KMS-11 (cell line): ENCODE measurements around the gene NUB1.

Experiments
- H2AFZ ChIP-seq: fragments of 200-600 bp; sonication (generic); 2 replicates; pipeline ENCODE4 v1.6.1; 2016; ENCODE audit warnings: antibody characterized with exemption, mixed run types, low read depth
- H3K27ac ChIP-seq: fragments of 200-600 bp; sonication (generic); 2 replicates; pipeline ENCODE4 v1.6.1; 2016; ENCODE audit warnings: mild to moderate bottlenecking, mixed run types
- H3K27me3 ChIP-seq: fragments of 200-600 bp; sonication (generic); 2 replicates; pipeline ENCODE4 v1.6.1; 2017; ENCODE audit warnings: mild to moderate bottlenecking, low read depth, mixed run types, moderate library complexity; ENCODE audit not compliant: insufficient read depth
- H3K36me3 ChIP-seq: fragments of 200-600 bp; sonication (generic); 2 replicates; pipeline ENCODE4 v1.6.1; 2017; ENCODE audit warnings: mild to moderate bottlenecking, mixed run types; ENCODE audit not compliant: insufficient read depth
- H3K4me1 ChIP-seq: fragments of 200-600 bp; sonication (generic); 2 replicates; pipeline ENCODE4 v1.6.1; 2016; ENCODE audit warnings: mild to moderate bottlenecking, low read depth, mixed run types; ENCODE audit not compliant: poor library complexity, severe bottlenecking
- H3K4me2 ChIP-seq: fragments of 200-600 bp; sonication (generic); 2 replicates; pipeline ENCODE4 v1.7.0; 2016; ENCODE audit warnings: mild to moderate bottlenecking, mixed run types
- H3K4me3 ChIP-seq: fragments of 200-600 bp; sonication (generic); IDR thresholded peaks from 2 replicates; pipeline ENCODE4 v1.6.1; 2017; ENCODE audit warnings: low read depth, low read length, mixed read lengths; ENCODE audit not compliant: insufficient read depth
- H3K79me2 ChIP-seq: fragments of 200-600 bp; sonication (generic); 2 replicates; pipeline ENCODE4 v1.6.1; 2016; ENCODE audit warnings: low read depth, mixed run types; ENCODE audit not compliant: insufficient read depth
- H3K9ac ChIP-seq: fragments of 200-600 bp; sonication (generic); 2 replicates; pipeline ENCODE4 v1.6.1; 2016; ENCODE audit warnings: mild to moderate bottlenecking, mixed run types
- H4K20me1 ChIP-seq: fragments of 200-600 bp; sonication (generic); 2 replicates; pipeline ENCODE4 v1.6.1; 2016; ENCODE audit warnings: mild to moderate bottlenecking, mixed run types; ENCODE audit not compliant: insufficient read depth
- CTCF ChIP-seq: fragments of 200-600 bp; sonication (generic); conservative IDR thresholded peaks from 2 replicates; pipeline ENCODE4 v1.6.1; 2017; ENCODE audit warnings: low read depth, mild to moderate bottlenecking, antibody characterized with exemption, low read length, moderate library complexity, mixed read lengths

NUB1 gene

GRCh38 chr7:151345576-151346469 is 4.2 kb downstream of the NUB1 start:
- no peaks in the 10 kb centered on the region for H3K36me3 ChIP-seq
- no peak overlapping the region for H3K27ac ChIP-seq
- no peak for TF ChIP-seq CTCF
- H4K20me1 ChIP-seq = no peaks in the 10 kb centered on the region
- H3K4me3 ChIP-seq = no peak overlapping the region
- H3K4me1 ChIP-seq = peaks cover 26% of the 10 kb centered on the region
- H3K4me2 ChIP-seq = no peak overlapping the region
- no peaks in the 10 kb centered on the region for H3K27me3 ChIP-seq
- H2AFZ ChIP-seq = no peak overlapping the region
- no peak overlapping the region for H3K9ac ChIP-seq
- no peaks in the 10 kb centered on the region for H3K79me2 ChIP-seq

GRCh38 chr7:151346470-151346769 is 4.8 kb downstream of the NUB1 start:
- Histone ChIP-seq H3K9ac (no peak overlapping the region), H3K27ac (no peak overlapping the region), H3K4me1 (peaks cover 23% of the 10 kb centered on the region), H3K27me3 (no peaks in the 10 kb centered on the region), H2AFZ (no peak overlapping the region), H4K20me1 (no peaks in the 10 kb centered on the region), H3K36me3 (no peaks in the 10 kb centered on the region), H3K79me2 (no peaks in the 10 kb centered on the region), H3K4me2 (no peak overlapping the region), H3K4me3 (no peak overlapping the region)
- TF ChIP-seq CTCF = no peak

GRCh38 chr7:151347200-151347599 is 5.6 kb downstream of the NUB1 start:
- no peak overlapping the region for H2AFZ ChIP-seq
- no peaks in the 10 kb centered on the region for H4K20me1 ChIP-seq
- no peak for TF ChIP-seq CTCF
- no peak overlapping the region for H3K4me3 ChIP-seq
- peaks cover 23% of the 10 kb centered on the region for H3K4me1 ChIP-seq
- H3K27me3 ChIP-seq = no peaks in the 10 kb centered on the region
- no peaks in the 10 kb centered on the region for H3K79me2 ChIP-seq
- no peak overlapping the region for H3K27ac ChIP-seq
- H3K9ac ChIP-seq = no peak overlapping the region
- no peak overlapping the region for H3K4me2 ChIP-seq
- no peaks in the 10 kb centered on the region for H3K36me3 ChIP-seq

GRCh38 chr7:151348970-151349369 is 7.4 kb downstream of the NUB1 start:
- Histone ChIP-seq H3K36me3 (no peaks in the 10 kb centered on the region), H3K9ac (no peak overlapping the region), H3K4me1 (peaks cover 11% of the 10 kb centered on the region), H3K4me2 (peak overlapping the region; percentile 7; the same call in 1 of the 2 replicates), H3K27me3 (no peaks in the 10 kb centered on the region), H3K79me2 (no peaks in the 10 kb centered on the region), H4K20me1 (no peaks in the 10 kb centered on the region), H3K27ac (no peak overlapping the region), H3K4me3 (no peak overlapping the region), H2AFZ (no peak overlapping the region)
- TF ChIP-seq CTCF = no peak
